HUDEP-2 (cell line): ENCODE measurements around the gene NPTX1.
"Not testable (repeated sequence)": the region's sequence is repeated elsewhere in the genome, so short reads cannot be mapped to it uniquely, and the experiment has no call there.

Source experiments
- DNase-seq, 76 experiments: peaks; one replicate each; lab custom pipeline; 2025; ENCODE audit not compliant: unreplicated experiment in 76 of 76; lab: John Stamatoyannopoulos, UW

Gene NPTX1

GRCh38 chr17:80475910-80476876, at the start of gene NPTX1:
NPTX1 (minus strand) TSS chr17:80476607; CDS start chr17:80476446, 161 bp downstream.
- DNase-seq: peak in 6 of 76 experiments; percentile 1 to 34 (median 24)

- no peak for DNase-seq
These were observed 47.7 kb upstream of the NPTX1 start for GRCh38 chr17:80523956-80524712.

- no peak for DNase-seq
These were observed 46.8 kb upstream of the NPTX1 start for GRCh38 chr17:80523054-80523744.

GRCh38 chr17:80520810-80521455, 44.5 kb upstream of the NPTX1 start:
- no peak for DNase-seq

- DNase-seq: no peak
These were observed 42.8 kb upstream of the NPTX1 start for GRCh38 chr17:80519091-80519781.

GRCh38 chr17:80518392-80518791, 42.0 kb upstream of the NPTX1 start:
- no peak for DNase-seq

- DNase-seq: no peak
These were observed 41.2 kb upstream of the NPTX1 start for GRCh38 chr17:80517641-80518040.

GRCh38 chr17:80516171-80516932, 39.9 kb upstream of the NPTX1 start:
- no peak for DNase-seq

- DNase-seq: no peak
These were observed 37.5 kb upstream of the NPTX1 start for GRCh38 chr17:80513892-80514291.

- no peak for DNase-seq
These were observed 36.8 kb upstream of the NPTX1 start for GRCh38 chr17:80513201-80513600.

- DNase-seq: no peak
These were observed 35.8 kb upstream of the NPTX1 start for GRCh38 chr17:80512233-80512632.

- DNase-seq: no peak
These were observed 35.1 kb upstream of the NPTX1 start for GRCh38 chr17:80511222-80512180.

- DNase-seq: no peak
These were observed 34.4 kb upstream of the NPTX1 start for GRCh38 chr17:80510772-80511171.

- no peak for DNase-seq
These were observed 33.7 kb upstream of the NPTX1 start for GRCh38 chr17:80510132-80510531.

GRCh38 chr17:80509311-80509710, 32.9 kb upstream of the NPTX1 start:
- no peak for DNase-seq

GRCh38 chr17:80507965-80508364, 31.6 kb upstream of the NPTX1 start:
- DNase-seq: no peak

- not testable (repeated sequence) for DNase-seq
These were observed 30.8 kb upstream of the NPTX1 start for GRCh38 chr17:80507177-80507576.
